ENCODE measurements around the gene NDUFS7. TPM values are rescaled to one million over a fixed set of nuclear protein-coding genes. Genes with fewer than 3 reads are reported as not detected.

The NDUFS7 gene
- total and polyA plus RNA-seq, 4 experiments from 2014 or later, result 68.6 to 193 (median 127) TPM

DNA sequence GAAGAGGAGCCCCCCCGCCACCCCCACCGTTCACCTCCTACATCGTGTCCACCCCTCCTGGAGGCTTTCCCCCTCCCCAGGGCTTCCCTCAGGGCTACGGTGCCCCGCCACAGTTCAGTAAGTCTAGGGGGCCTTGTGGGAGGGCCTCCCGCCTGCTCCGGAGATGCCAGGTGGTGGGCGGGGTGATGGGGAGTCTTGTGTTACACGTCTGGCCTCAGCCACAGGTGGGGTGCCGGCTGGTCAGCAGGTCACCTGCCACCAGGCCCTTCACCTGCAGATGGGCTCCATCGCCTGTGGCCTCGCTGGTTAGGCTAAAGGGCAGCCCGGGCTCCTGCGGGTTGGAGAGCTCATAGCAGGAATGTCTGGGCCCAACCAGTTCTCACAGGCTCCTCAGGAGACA, 46.5 kb downstream of the NDUFS7 start:
- Mint-ChIP-seq H3K27ac (no peak overlapping the region), H3K4me1 (no peaks in the 10 kb centered on the region), H3K27me3 (no peaks in the 10 kb centered on the region), H3K4me3 (no peak overlapping the region), H3K9me3 (peaks cover 0 to 3% (median 0%) of the 10 kb centered on the region in 8 donors), H3K36me3 (peaks cover 10 to 25% of the 10 kb centered on the region in 2 donors)
- H3K4me1 ChIP-seq (ENCODE audit: insufficient read depth, low read length), result no peaks in the 10 kb centered on the region
- no peak overlapping the region for H3K4me3 ChIP-seq (ENCODE audit: low read length in 2 of 2)
- H3K27me3 ChIP-seq (ENCODE audit: insufficient read depth, low read length), result no peaks in the 10 kb centered on the region
- no peak for DNase-seq
- H3K36me3 ChIP-seq (ENCODE audit: insufficient read depth, low read length), result peaks cover 63% of the 10 kb centered on the region
- H3K27ac ChIP-seq (ENCODE audit: low read depth, low read length), result no peak overlapping the region
- ChIA-PET POLR2A (ENCODE audit: partially characterized antibody) (no interaction called here), CTCF (ENCODE audit: partially characterized antibody) (no interaction called here)
- intact Hi-C loops (cut with micrococcal nuclease), result no loop called here
- H3K9me3 ChIP-seq (ENCODE audit: control insufficient read depth in 1 of 2, low read length in 2 of 2), result no peaks in the 10 kb centered on the region

DNA sequence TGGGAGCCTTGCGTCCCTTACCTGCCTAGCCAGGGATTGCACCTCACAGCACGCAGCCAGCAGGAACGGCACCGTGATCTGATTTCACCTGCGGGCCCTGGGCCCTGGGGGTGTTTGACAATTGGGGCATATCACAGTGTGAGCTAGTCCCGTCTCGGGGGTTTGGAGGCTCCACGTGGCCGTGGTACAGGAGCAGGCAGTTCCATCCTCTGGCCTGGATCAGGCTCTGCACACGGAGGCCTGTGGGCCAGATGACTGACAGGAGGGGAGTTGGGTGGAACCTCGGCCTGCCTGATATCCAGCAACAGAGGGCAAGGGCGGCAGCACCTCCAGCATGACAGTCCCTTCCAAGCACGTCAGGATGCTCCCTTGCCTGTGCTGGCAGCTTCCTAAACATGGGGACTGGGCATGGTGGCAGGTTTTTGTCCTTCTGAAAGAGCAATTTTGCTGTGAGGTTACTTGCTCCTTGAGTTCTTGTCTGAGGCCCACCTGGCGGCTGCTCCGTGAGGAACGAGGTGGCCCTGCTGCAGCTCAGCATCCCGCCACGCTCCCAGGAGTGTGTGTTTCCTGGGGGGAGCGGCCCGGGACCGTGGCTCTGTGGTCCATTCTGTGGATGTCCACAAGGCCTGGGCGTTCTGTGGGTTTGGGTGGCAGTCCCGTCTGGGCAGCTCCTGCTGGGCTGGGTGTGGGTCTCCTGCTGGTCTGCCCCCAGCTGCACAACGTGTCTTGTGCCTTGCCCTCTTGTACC, 48.2 kb downstream of the NDUFS7 start:
- peak overlapping the region in 1 of 8 donors; percentile 20 for H3K4me3 Mint-ChIP-seq
- intact Hi-C loops (cut with micrococcal nuclease), result no loop called here
- no peaks in the 10 kb centered on the region for H3K4me1 ChIP-seq (ENCODE audit: insufficient read depth, low read length)
- ChIA-PET POLR2A (ENCODE audit: partially characterized antibody) (no interaction called here), CTCF (ENCODE audit: partially characterized antibody) (no interaction called here)
- peak overlapping the region in 1 of 7 donors; percentile 2 for H3K27ac Mint-ChIP-seq
- H3K4me3 ChIP-seq (ENCODE audit: low read length in 2 of 2), result no peak overlapping the region
- no peaks in the 10 kb centered on the region for H3K27me3 ChIP-seq (ENCODE audit: insufficient read depth, low read length)
- no peak overlapping the region for H3K27ac ChIP-seq (ENCODE audit: low read depth, low read length)
- peaks cover 47% of the 10 kb centered on the region for H3K36me3 ChIP-seq (ENCODE audit: insufficient read depth, low read length)
- no peaks in the 10 kb centered on the region for H3K27me3 Mint-ChIP-seq
- no peaks in the 10 kb centered on the region for H3K9me3 Mint-ChIP-seq
- no peaks in the 10 kb centered on the region for H3K9me3 ChIP-seq (ENCODE audit: control insufficient read depth in 1 of 2, low read length in 2 of 2)
- no peak for DNase-seq
- H3K4me1 Mint-ChIP-seq, result no peaks in the 10 kb centered on the region
- peaks cover 5 to 25% of the 10 kb centered on the region in 2 donors for H3K36me3 Mint-ChIP-seq

DNA sequence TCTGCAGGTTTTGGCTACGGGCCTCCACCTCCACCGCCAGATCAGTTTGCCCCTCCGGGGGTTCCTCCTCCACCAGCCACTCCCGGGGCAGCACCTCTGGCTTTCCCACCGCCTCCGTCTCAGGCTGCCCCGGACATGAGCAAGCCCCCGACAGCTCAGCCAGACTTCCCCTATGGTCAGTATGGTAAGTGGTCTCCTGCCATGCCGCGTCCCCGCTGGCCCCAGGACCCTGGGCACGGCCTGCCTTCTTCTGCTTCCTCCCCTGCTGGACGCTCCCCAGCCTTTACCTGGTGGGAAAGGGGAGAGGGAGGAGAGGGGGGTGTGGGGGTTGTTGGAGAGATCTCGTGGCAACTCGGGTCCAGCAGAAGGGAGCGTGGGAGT, 48.8 kb downstream of the NDUFS7 start:
- H3K4me1 Mint-ChIP-seq, result no peaks in the 10 kb centered on the region
- H3K36me3 Mint-ChIP-seq, result peaks cover 5 to 24% of the 10 kb centered on the region in 2 donors
- no peaks in the 10 kb centered on the region for H3K27me3 Mint-ChIP-seq
- H3K27me3 ChIP-seq (ENCODE audit: insufficient read depth, low read length), result no peaks in the 10 kb centered on the region
- H3K4me1 ChIP-seq (ENCODE audit: insufficient read depth, low read length), result peaks cover 1% of the 10 kb centered on the region
- CTCF ChIA-PET (ENCODE audit: partially characterized antibody), result no interaction called here
- H3K27ac ChIP-seq (ENCODE audit: low read depth, low read length), result no peak overlapping the region
- DNase-seq, result no peak
- no peak overlapping the region for H3K4me3 Mint-ChIP-seq
- POLR2A ChIA-PET (ENCODE audit: partially characterized antibody), result no interaction called here
- no peaks in the 10 kb centered on the region for H3K9me3 ChIP-seq (ENCODE audit: control insufficient read depth in 1 of 2, low read length in 2 of 2)
- peaks cover 46% of the 10 kb centered on the region for H3K36me3 ChIP-seq (ENCODE audit: insufficient read depth, low read length)
- no peak overlapping the region for H3K27ac Mint-ChIP-seq
- intact Hi-C loops (cut with micrococcal nuclease), result no loop called here
- no peak overlapping the region for H3K4me3 ChIP-seq (ENCODE audit: low read length in 2 of 2)
- no peaks in the 10 kb centered on the region for H3K9me3 Mint-ChIP-seq

DNA sequence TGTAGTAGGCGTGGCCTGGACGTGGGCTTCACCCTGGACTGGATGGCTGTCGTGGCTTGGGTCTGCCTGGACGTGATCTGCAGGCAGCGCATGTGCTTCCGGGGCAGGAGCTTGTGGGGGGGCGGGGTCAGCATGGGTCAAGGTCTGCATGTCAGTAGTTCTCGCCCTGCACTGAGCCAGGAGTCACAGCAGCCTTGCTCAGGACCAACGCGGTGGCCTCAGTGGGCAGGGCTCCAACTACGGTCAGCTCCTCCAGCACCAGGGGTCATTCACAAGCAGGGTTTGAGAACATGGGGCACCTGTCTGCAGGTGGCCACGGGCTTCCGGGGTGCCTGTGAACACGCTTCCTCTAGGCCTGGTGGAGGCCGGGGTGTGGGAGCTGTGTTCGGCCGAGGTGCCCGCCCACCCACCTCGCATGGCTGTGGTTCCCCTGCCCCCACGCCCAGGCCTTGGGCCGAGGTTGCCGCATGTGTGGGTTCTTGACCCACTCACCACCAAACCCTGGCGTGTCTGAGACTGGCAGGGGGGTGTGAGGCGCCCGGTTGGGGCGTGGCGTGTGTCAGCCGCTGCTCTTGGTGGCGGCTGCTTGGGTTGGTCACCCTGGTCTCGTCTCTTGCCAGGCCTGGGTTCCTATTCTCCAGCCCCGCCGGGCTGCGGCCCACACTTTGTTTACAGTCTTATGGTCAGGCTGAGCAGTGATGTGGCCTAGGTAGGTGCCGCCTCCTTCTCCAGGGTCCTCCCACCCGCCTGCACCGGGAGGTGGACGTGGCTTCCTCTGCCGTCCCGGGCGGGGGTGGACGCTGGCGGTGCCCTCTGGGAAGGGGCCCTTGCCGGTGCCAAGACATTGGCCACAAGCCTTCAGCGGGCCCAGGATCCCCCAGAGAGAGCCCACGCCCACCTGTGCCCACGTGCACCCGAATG, 49.7 kb downstream of the NDUFS7 start:
- H3K27ac Mint-ChIP-seq, result no peak overlapping the region

DNA sequence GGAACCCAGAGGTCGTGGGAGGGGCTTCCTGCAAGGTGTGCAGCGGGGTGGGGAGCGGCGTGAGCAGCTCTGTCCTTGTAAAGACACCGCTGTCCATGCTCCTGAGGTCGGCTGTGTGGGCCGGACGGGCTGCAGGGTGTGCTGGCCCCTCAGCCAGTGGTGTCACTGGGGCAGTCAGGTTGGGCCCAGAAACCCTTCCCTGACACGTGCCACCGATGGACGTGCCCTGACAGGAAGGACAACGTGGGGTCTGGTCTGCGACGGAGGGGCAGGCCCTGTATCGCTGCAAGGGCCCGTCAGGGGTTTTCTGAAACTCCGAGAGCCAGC, 50.3 kb downstream of the NDUFS7 start:
- ChIA-PET POLR2A (ENCODE audit: partially characterized antibody) (interaction anchor here (1.7 kb wide), 1 partner anchor 25 kb away, joined by 5 read pairs; no protein-coding TSS in a partner anchor), CTCF (ENCODE audit: partially characterized antibody) (no interaction called here)
- Mint-ChIP-seq H3K9me3 (peaks cover 0 to 3% (median 0%) of the 10 kb centered on the region in 8 donors), H3K4me3 (no peak overlapping the region), H3K27me3 (no peaks in the 10 kb centered on the region), H3K27ac (no peak overlapping the region), H3K4me1 (peaks cover 0 to 10% (median 4%) of the 10 kb centered on the region in 4 donors), H3K36me3 (peaks cover 8 to 26% of the 10 kb centered on the region in 2 donors)
- DNase-seq, result no peak
- Histone ChIP-seq H3K27ac (ENCODE audit: low read depth, low read length) (no peak overlapping the region), H3K9me3 (ENCODE audit: control insufficient read depth in 1 of 2, low read length in 2 of 2) (no peaks in the 10 kb centered on the region), H3K4me3 (ENCODE audit: low read length in 2 of 2) (no peak overlapping the region), H3K36me3 (ENCODE audit: insufficient read depth, low read length) (peaks cover 39% of the 10 kb centered on the region), H3K4me1 (ENCODE audit: insufficient read depth, low read length) (peaks cover 8% of the 10 kb centered on the region), H3K27me3 (ENCODE audit: insufficient read depth, low read length) (no peaks in the 10 kb centered on the region)
- intact Hi-C loops (cut with micrococcal nuclease), result no loop called here

More for the DNA sequence above, 49.7 kb downstream of the NDUFS7 start:
- peaks cover 8 to 25% of the 10 kb centered on the region in 2 donors for H3K36me3 Mint-ChIP-seq
- peaks cover 0 to 3% (median 0%) of the 10 kb centered on the region in 8 donors for H3K9me3 Mint-ChIP-seq
- ChIA-PET CTCF (ENCODE audit: partially characterized antibody) (no interaction called here), POLR2A (ENCODE audit: partially characterized antibody) (interaction anchor here (1.7 kb wide), 1 partner anchor 24 kb away, joined by 5 read pairs; no protein-coding TSS in a partner anchor)
- DNase-seq, result no peak
- no peaks in the 10 kb centered on the region for H3K27me3 Mint-ChIP-seq
- Histone ChIP-seq H3K4me3 (ENCODE audit: low read length in 2 of 2) (no peak overlapping the region), H3K36me3 (ENCODE audit: insufficient read depth, low read length) (peaks cover 40% of the 10 kb centered on the region), H3K27me3 (ENCODE audit: insufficient read depth, low read length) (no peaks in the 10 kb centered on the region), H3K4me1 (ENCODE audit: insufficient read depth, low read length) (peaks cover 7% of the 10 kb centered on the region), H3K27ac (ENCODE audit: low read depth, low read length) (no peak overlapping the region), H3K9me3 (ENCODE audit: control insufficient read depth in 1 of 2, low read length in 2 of 2) (no peaks in the 10 kb centered on the region)
- H3K4me1 Mint-ChIP-seq, result peaks cover 0 to 8% (median 3%) of the 10 kb centered on the region in 4 donors
- no peak overlapping the region for H3K4me3 Mint-ChIP-seq
- intact Hi-C loops (cut with micrococcal nuclease), result no loop called here

DNA sequence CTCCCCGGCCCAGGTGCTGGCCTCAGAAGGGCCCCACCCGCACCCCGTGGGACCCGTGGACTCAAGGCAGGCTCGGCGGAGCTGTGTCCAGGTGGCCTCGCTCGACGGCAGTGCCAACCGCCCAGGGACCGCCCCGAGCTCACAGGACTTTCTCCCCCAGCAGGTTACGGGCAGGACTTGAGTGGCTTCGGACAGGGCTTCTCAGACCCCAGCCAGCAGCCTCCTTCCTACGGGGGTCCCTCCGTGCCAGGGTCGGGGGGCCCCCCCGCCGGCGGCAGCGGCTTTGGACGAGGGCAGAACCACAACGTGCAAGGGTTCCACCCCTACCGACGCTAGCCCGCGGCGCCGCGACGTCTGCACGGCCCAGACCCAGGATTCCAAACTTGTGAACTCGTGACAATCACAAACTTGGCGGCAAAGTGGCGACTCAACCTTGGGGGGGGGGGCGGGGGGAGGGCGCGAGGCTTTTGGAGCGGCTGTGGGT, 50.9 kb downstream of the NDUFS7 start:
- DNase-seq, result no peak
- peaks cover 14% of the 10 kb centered on the region for H3K4me1 ChIP-seq (ENCODE audit: insufficient read depth, low read length)
- Mint-ChIP-seq H3K4me3 (no peak overlapping the region), H3K27ac (no peak overlapping the region), H3K9me3 (peaks cover 0 to 3% (median 0%) of the 10 kb centered on the region in 8 donors), H3K27me3 (no peaks in the 10 kb centered on the region), H3K36me3 (peaks cover 9 to 29% of the 10 kb centered on the region in 2 donors), H3K4me1 (peaks cover 0 to 13% (median 7%) of the 10 kb centered on the region in 4 donors)
- H3K4me3 ChIP-seq (ENCODE audit: low read length in 2 of 2), result no peak overlapping the region
- H3K27ac ChIP-seq (ENCODE audit: low read depth, low read length), result no peak overlapping the region
- ChIA-PET POLR2A (ENCODE audit: partially characterized antibody) (interaction anchor here (1.7 kb wide), 1 partner anchor 26 kb away, joined by 5 read pairs; no protein-coding TSS in a partner anchor), CTCF (ENCODE audit: partially characterized antibody) (no interaction called here)
- no peaks in the 10 kb centered on the region for H3K27me3 ChIP-seq (ENCODE audit: insufficient read depth, low read length)
- intact Hi-C loops (cut with micrococcal nuclease), result no loop called here
- peaks cover 37% of the 10 kb centered on the region for H3K36me3 ChIP-seq (ENCODE audit: insufficient read depth, low read length)
- no peaks in the 10 kb centered on the region for H3K9me3 ChIP-seq (ENCODE audit: control insufficient read depth in 1 of 2, low read length in 2 of 2)

DNA sequence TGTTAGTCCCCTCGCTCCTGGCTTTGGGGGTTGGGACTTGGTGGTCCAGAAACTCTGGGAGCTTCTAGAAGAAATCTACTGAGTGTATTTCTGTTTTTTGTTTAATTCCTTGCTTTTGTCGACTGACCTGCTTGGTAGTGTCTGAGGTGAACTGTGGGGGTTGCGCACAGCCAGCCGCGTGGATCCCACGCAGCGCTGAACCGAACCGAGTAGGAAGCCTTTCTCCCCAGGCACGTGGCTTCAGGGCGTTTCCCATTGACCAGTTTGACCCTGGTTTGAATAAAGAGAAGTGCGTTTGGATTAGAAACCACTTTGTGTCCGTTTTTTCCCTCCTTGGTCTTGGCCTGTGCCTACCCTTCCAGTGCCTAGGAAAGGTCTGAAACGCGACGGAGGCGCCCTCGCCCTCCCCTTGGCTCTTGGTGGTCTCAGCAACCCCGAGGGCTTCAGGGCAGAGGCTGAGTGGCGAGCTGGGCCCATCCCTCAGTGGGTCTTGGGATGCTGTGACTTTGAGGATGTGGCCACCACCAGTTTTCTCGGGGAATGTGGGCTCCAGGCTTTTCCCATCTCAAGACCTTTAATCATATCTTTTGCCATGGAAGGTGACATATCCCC, 51.8 kb downstream of the NDUFS7 start:
- POLR2A ChIA-PET (ENCODE audit: partially characterized antibody), result no interaction called here
- peaks cover 43% of the 10 kb centered on the region for H3K36me3 ChIP-seq (ENCODE audit: insufficient read depth, low read length)
- peaks cover 14 to 35% of the 10 kb centered on the region in 2 donors for H3K36me3 Mint-ChIP-seq

More for the DNA sequence above, 51.8 kb downstream of the NDUFS7 start:
- Mint-ChIP-seq H3K27me3 (no peaks in the 10 kb centered on the region), H3K9me3 (peaks cover 0 to 3% (median 0%) of the 10 kb centered on the region in 8 donors), H3K4me1 (peaks cover 0 to 21% (median 13%) of the 10 kb centered on the region in 4 donors), H3K4me3 (peak overlapping the region in 1 of 8 donors; percentile 20), H3K27ac (peak overlapping the region in 1 of 7 donors; percentile 30)
- CTCF ChIA-PET (ENCODE audit: partially characterized antibody), result interaction anchor here (1.5 kb wide), 1 partner anchor 10 kb away, joined by 6 read pairs; no protein-coding TSS in a partner anchor
- H3K9me3 ChIP-seq (ENCODE audit: control insufficient read depth in 1 of 2, low read length in 2 of 2), result no peaks in the 10 kb centered on the region
- no peak for DNase-seq
- H3K4me3 ChIP-seq (ENCODE audit: low read length in 2 of 2), result no peak overlapping the region
- H3K27me3 ChIP-seq (ENCODE audit: insufficient read depth, low read length), result no peaks in the 10 kb centered on the region
- H3K27ac ChIP-seq (ENCODE audit: low read depth, low read length), result no peak overlapping the region
- intact Hi-C loops (cut with micrococcal nuclease), result no loop called here
- peaks cover 23% of the 10 kb centered on the region for H3K4me1 ChIP-seq (ENCODE audit: insufficient read depth, low read length)

Data from CD4-positive, alpha-beta memory T cell (primary cell).